ENCODE measurements around the gene PRPF8.

PRPF8 gene

DNA sequence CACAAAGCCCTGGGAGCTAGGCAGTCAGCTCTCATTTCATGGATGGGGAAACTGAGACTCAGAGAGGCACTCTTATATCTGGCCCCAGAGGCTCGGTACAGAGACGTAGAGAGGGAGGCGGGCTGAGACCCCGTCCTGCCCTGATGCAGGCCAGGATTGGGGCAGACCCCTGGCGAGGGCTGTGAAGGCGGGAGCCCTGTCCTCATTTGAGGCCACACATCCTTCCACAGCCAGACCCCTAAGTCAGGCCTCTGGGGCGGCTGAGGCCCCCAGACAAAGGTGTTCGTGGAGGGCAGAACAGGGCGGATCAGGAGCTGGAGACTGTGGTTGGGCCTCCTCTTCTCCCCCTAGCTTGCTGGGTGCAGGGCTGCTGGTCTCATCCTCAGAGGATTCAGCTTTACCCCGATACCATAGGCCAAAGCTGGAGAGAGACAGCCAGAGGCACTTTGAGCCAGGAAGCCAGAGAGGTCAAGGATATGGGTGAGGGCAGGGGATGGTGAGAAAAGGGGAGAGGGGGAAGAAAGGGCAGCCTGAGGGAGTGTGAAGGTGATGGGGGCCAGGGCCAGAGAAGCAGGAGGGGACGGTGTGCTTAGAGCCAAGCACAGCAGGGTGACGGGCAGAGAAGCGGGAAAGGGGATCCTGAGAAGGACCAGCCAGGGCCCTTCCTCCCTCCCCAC is 38.3 kb downstream of the PRPF8 start:
- Histone ChIP-seq H3K4me3 (ENCODE audit: low read depth in 1 of 5, low read length in 5 of 5) (peak overlapping the region in 4 of 5 donors; percentile 35 to 85 (median 68)), H3K36me3 (ENCODE audit: control insufficient read depth in 5 of 5, insufficient read depth in 5 of 5, low read length in 5 of 5) (peaks cover 0 to 30% (median 22%) of the 10 kb centered on the region in 5 donors), H3K27me3 (ENCODE audit: control insufficient read depth in 5 of 5, insufficient read depth in 4 of 5, low read length in 5 of 5) (no peaks in the 10 kb centered on the region), H3K9me3 (ENCODE audit: control insufficient read depth in 5 of 5, low read length in 5 of 5) (no peaks in the 10 kb centered on the region), H3K4me1 (ENCODE audit: control insufficient read depth in 5 of 5, insufficient read depth in 5 of 5, low read length in 5 of 5) (peaks cover 17 to 73% (median 59%) of the 10 kb centered on the region in 5 donors), H3K9ac (ENCODE audit: low read length in 5 of 5) (peak overlapping the region in 4 of 5 donors; percentile 34 to 92 (median 76)), H3K27ac (ENCODE audit: low read depth, low read length) (peak overlapping the region; percentile 84)

DNA sequence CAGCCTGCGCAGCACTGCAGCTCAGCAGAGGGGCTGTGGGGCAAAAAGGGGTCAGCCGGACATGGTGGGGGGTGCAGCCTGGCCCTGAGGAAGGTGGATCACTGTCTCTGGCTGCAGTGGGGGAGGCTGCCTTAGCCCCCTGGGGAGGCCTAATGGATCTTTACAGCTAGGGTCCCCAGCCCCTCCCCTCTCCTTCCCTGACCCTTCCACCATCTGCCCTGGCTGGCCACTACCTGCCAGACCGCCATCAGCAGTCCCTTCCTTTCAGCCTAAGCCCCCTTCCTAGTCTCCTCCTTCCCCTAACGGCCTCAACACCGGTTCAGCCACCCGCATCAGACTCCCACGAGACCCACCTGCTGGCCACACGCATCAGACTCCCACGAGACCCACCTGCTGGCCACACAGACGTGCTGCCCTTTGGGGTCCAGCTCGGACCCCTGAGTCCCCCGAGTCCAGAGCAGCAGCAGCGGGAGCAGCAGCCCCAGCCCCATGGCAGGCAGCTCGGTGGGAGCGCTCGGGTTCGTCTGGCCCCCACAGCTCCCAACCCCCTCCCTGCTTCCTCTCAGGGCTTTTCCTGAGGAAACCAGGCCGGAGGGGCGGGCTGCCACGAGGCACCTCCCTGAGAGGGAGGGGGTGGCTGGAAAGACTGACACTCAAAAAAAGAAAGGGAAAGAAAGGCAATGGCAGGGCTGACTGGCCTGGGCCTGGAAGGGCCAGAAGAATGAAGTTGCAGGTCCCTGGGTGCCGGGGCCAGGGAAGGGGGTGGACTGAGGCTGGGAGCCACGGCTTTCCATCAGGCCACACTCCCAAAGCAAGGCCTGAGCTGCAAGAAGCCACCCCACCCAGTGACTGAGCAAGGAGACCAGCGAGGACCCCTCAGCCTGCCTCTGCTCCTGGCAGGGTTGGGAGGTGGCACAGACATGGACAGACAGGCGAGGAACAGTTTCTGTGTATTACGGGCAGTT is 39.2 kb downstream of the PRPF8 start, which contains the start of gene SCARF1:
Gene SCARF1 (minus strand): TSS at position 526 of the 965 bp plus-strand sequence. CDS start 35 bp downstream, at position 491.
- peaks cover 0 to 27% (median 15%) of the 10 kb centered on the region in 5 donors for H3K36me3 ChIP-seq (ENCODE audit: control insufficient read depth in 5 of 5, insufficient read depth in 5 of 5, low read length in 5 of 5)
- no peaks in the 10 kb centered on the region for H3K9me3 ChIP-seq (ENCODE audit: control insufficient read depth in 5 of 5, low read length in 5 of 5)
- peaks cover 12 to 66% (median 55%) of the 10 kb centered on the region in 5 donors for H3K4me1 ChIP-seq (ENCODE audit: control insufficient read depth in 5 of 5, insufficient read depth in 5 of 5, low read length in 5 of 5)
- H3K27me3 ChIP-seq (ENCODE audit: control insufficient read depth in 5 of 5, insufficient read depth in 4 of 5, low read length in 5 of 5) = no peaks in the 10 kb centered on the region
- peak within 1 kb of the TSS; percentile 43 to 85 (median 70) for H3K4me3 ChIP-seq (ENCODE audit: low read depth in 1 of 5, low read length in 5 of 5)
- peak within 1 kb of the TSS; percentile 34 to 92 (median 75) for H3K9ac ChIP-seq (ENCODE audit: low read length in 5 of 5)
- peak within 1 kb of the TSS; percentile 84 for H3K27ac ChIP-seq (ENCODE audit: low read depth, low read length)

DNA sequence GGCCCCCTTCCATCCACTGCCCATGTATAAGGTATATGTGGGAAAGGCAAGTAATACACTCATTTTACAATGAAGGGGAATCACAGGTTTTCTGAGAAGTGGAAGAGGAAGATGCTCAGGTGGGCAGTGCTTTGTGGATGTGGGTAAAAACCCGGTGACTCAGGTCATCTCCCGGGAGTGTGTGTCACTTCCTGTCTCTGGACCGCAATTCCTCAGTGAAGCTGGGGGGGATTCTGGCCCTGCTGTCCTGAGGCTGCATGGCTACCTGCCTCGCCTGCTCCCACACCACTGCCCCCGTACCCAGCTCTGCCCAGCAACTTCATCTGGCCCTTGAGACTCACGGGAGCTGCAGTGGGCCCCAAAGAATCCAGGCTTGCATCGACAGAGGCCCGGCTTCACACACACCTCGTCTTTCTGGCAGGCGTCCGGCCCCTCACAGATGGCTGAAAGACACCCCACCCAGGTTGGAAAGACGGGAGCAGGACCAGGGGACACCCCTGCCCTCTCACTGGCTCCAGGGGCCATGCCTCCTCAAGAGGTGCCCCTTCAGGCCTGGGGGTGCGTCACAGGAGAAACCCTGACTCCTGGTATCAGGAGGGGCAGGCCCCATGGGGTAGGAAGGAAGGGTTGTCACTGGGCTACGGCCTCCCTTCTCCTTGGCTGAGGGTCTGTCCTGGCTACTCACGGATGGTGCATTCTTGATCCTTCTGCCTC is 40.0 kb downstream of the PRPF8 start:
- no peaks in the 10 kb centered on the region for H3K27me3 ChIP-seq (ENCODE audit: control insufficient read depth in 5 of 5, insufficient read depth in 4 of 5, low read length in 5 of 5)
- H3K4me1 ChIP-seq (ENCODE audit: control insufficient read depth in 5 of 5, insufficient read depth in 5 of 5, low read length in 5 of 5) = peaks cover 8 to 57% (median 47%) of the 10 kb centered on the region in 5 donors
- peaks cover 0 to 31% (median 15%) of the 10 kb centered on the region in 5 donors for H3K36me3 ChIP-seq (ENCODE audit: control insufficient read depth in 5 of 5, insufficient read depth in 5 of 5, low read length in 5 of 5)
- no peaks in the 10 kb centered on the region for H3K9me3 ChIP-seq (ENCODE audit: control insufficient read depth in 5 of 5, low read length in 5 of 5)
- peak overlapping the region; percentile 43 to 85 (median 70) for H3K4me3 ChIP-seq (ENCODE audit: low read depth in 1 of 5, low read length in 5 of 5)
- peak overlapping the region in 4 of 5 donors; percentile 38 to 92 (median 76) for H3K9ac ChIP-seq (ENCODE audit: low read length in 5 of 5)
- peak overlapping the region; percentile 84 for H3K27ac ChIP-seq (ENCODE audit: low read depth, low read length)

DNA sequence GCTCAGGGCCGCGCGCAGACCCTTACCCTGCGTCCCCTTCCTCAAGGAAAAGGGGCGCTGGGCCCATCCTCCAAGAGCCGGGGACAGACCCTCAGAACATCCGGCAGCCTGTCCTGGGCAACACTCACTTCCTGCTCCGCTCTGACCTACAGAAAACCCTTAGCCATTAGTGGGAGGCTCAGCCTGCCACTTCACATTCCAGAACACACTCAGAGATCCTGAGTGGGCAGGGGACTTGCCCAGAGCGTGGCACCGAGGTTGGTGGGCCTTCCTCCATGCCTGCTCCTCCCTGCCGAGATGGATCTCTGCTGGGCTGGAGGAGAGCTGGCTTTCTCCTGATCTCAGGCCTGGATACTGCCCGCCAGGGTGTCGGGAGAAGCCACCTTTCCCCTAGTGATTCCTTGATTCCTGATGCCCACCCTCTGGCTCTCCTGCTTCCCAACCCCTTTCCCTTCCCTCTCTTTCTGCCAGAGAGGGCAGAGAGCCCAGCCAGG is 40.6 kb downstream of the PRPF8 start:
- Histone ChIP-seq H3K9me3 (ENCODE audit: control insufficient read depth in 5 of 5, low read length in 5 of 5) (no peaks in the 10 kb centered on the region), H3K36me3 (ENCODE audit: control insufficient read depth in 5 of 5, insufficient read depth in 5 of 5, low read length in 5 of 5) (peaks cover 0 to 36% (median 18%) of the 10 kb centered on the region in 5 donors), H3K4me3 (ENCODE audit: low read depth in 1 of 5, low read length in 5 of 5) (peak overlapping the region; percentile 51 to 85 (median 68)), H3K27me3 (ENCODE audit: control insufficient read depth in 5 of 5, insufficient read depth in 4 of 5, low read length in 5 of 5) (no peaks in the 10 kb centered on the region), H3K9ac (ENCODE audit: low read length in 5 of 5) (peak overlapping the region in 4 of 5 donors; percentile 28 to 92 (median 55)), H3K27ac (ENCODE audit: low read depth, low read length) (peak overlapping the region; percentile 84), H3K4me1 (ENCODE audit: control insufficient read depth in 5 of 5, insufficient read depth in 5 of 5, low read length in 5 of 5) (peaks cover 8 to 53% (median 47%) of the 10 kb centered on the region in 5 donors)

DNA sequence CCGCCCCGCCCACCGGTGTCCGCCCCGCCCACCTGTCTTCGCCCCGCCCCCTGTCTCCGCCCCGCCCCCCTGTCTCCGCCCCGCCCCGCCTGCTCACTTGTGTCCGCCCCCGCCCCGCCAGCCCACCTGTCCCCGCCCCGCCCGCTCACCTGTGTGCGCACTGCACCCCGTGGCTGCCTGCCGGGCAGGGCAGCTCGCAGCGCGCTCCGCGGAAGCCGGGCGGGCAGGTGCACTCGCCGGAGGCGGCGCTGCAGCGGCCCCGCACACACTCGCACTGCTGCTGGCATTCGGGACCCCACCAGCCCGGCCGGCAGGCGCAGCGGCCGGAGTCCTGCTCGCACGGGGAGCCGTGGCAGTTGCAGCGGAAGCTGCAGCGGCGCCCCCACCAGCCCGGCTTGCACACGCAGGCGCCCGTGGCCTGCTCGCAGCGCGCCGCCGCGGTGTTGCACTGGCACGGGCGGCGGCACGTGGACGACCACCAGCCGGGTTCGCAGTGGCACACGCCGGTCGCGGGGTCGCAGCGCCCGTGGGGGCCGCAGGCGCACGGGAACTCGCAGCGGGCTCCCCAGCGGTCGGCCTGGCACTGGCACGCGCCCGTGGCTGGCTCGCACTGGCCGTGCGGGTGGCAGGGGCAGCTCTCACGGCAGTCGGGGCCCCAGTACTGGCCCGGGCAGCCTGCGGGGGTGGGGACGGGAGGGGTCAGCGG is 41.2 kb downstream of the PRPF8 start:
- Histone ChIP-seq H3K4me1 (ENCODE audit: control insufficient read depth in 5 of 5, insufficient read depth in 5 of 5, low read length in 5 of 5) (peaks cover 8 to 51% (median 44%) of the 10 kb centered on the region in 5 donors), H3K27ac (ENCODE audit: low read depth, low read length) (peak overlapping the region; percentile 84), H3K27me3 (ENCODE audit: control insufficient read depth in 5 of 5, insufficient read depth in 4 of 5, low read length in 5 of 5) (no peaks in the 10 kb centered on the region), H3K9me3 (ENCODE audit: control insufficient read depth in 5 of 5, low read length in 5 of 5) (no peaks in the 10 kb centered on the region), H3K4me3 (ENCODE audit: low read depth in 1 of 5, low read length in 5 of 5) (peak overlapping the region in 4 of 5 donors; percentile 67 to 85 (median 69)), H3K9ac (ENCODE audit: low read length in 5 of 5) (peak overlapping the region in 4 of 5 donors; percentile 28 to 92 (median 55)), H3K36me3 (ENCODE audit: control insufficient read depth in 5 of 5, insufficient read depth in 5 of 5, low read length in 5 of 5) (peaks cover 0 to 39% (median 20%) of the 10 kb centered on the region in 5 donors)

DNA sequence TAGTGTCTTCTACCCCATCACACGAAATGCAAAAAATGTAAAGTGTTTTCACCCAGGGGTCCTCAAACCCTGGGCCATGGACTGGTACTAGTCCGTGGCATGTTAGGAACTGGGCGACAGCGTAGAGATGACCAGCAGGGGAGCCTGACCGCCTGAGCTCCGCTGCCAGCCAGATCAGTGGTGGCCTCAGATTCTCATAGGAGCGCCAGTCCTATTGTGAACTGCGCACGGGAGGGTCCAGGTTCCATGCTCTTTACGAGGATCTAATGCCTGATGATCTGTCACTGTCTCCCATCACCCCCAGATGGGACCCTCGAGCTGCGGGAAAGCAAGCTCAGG is 43.6 kb downstream of the PRPF8 start:
- H3K4me3 ChIP-seq (ENCODE audit: low read depth in 1 of 5, low read length in 5 of 5) = no peak overlapping the region
- H3K27ac ChIP-seq (ENCODE audit: low read depth, low read length) = no peak overlapping the region
- peaks cover 2 to 28% (median 25%) of the 10 kb centered on the region in 5 donors for H3K4me1 ChIP-seq (ENCODE audit: control insufficient read depth in 5 of 5, insufficient read depth in 5 of 5, low read length in 5 of 5)
- H3K9me3 ChIP-seq (ENCODE audit: control insufficient read depth in 5 of 5, low read length in 5 of 5) = no peaks in the 10 kb centered on the region
- peaks cover 0 to 45% (median 27%) of the 10 kb centered on the region in 5 donors for H3K36me3 ChIP-seq (ENCODE audit: control insufficient read depth in 5 of 5, insufficient read depth in 5 of 5, low read length in 5 of 5)
- no peak overlapping the region for H3K9ac ChIP-seq (ENCODE audit: low read length in 5 of 5)
- no peaks in the 10 kb centered on the region for H3K27me3 ChIP-seq (ENCODE audit: control insufficient read depth in 5 of 5, insufficient read depth in 4 of 5, low read length in 5 of 5)

DNA sequence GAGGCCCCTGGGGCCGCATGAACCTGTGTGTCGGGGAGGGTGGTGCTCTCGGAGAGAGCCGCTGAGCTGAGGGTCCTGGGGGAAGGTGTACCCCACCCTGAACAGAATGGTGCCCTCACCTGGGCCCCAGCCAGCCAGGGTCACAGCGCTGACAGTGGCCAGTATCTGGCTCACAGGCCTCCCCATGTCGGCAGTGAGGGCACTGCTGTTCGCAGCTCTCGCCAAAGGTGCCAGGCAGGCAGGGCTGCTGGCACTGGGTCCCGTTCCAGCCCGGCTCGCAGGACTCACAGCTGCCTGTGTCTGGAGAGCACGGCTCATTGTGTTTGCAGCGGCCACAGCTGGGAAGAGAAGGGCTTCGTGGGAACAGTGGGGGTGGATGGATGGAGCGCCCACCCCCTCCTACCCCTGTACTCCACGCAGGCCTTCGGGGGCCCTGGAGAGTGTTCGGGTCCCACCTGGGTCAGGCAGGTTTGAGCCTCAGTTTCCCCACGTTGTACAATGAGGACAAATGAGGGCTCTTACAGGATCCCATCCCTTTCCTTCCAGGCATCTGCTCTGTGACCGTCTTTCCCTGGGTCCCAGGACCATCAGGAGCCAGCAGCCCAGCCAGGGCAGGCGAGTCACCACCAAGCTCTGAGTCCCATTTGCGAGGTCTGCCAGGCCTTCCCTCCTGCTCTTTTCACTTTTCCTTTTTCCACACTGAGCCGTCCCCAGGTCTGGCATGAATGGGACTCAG is 44.2 kb downstream of the PRPF8 start:
- H3K4me3 ChIP-seq (ENCODE audit: low read depth in 1 of 5, low read length in 5 of 5) = no peak overlapping the region
- no peaks in the 10 kb centered on the region for H3K9me3 ChIP-seq (ENCODE audit: control insufficient read depth in 5 of 5, low read length in 5 of 5)
- no peaks in the 10 kb centered on the region for H3K27me3 ChIP-seq (ENCODE audit: control insufficient read depth in 5 of 5, insufficient read depth in 4 of 5, low read length in 5 of 5)
- peaks cover 0 to 48% (median 31%) of the 10 kb centered on the region in 5 donors for H3K36me3 ChIP-seq (ENCODE audit: control insufficient read depth in 5 of 5, insufficient read depth in 5 of 5, low read length in 5 of 5)
- no peak overlapping the region for H3K9ac ChIP-seq (ENCODE audit: low read length in 5 of 5)
- H3K4me1 ChIP-seq (ENCODE audit: control insufficient read depth in 5 of 5, insufficient read depth in 5 of 5, low read length in 5 of 5) = peaks cover 0 to 23% (median 20%) of the 10 kb centered on the region in 5 donors
- H3K27ac ChIP-seq (ENCODE audit: low read depth, low read length) = no peak overlapping the region

DNA sequence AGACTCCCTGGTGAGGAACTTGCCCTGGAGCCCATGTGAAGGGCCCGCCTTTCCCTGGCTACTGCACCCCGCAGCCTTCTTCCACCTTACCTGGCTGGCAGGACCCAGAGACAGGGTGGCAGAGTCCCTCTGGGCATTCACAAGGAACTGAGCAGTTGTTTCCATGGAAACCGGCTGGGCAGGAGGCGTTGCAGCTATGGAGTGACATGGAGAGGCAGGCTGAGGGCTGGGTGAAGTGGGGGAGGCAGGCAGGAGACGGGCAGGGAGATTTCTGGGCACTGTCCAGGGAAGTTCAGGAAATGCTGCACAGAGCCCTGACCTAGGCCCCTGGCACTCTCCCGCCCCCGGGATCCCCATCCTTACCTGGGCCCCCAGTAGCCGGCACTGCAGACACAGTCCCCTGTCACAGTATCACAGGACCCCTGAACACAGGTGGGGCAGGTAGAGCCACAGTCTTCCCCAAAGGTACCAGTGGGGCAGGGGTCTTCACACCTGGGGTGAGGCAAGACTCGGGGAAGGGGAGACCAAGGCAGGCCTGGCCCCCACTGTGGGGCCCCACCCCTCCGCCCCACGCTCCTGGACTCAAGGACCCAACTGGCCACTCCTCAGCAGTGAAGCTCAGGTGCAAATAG is 45.0 kb downstream of the PRPF8 start:
- Histone ChIP-seq H3K9ac (ENCODE audit: low read length in 5 of 5) (no peak overlapping the region), H3K4me3 (ENCODE audit: low read depth in 1 of 5, low read length in 5 of 5) (no peak overlapping the region), H3K9me3 (ENCODE audit: control insufficient read depth in 5 of 5, low read length in 5 of 5) (no peaks in the 10 kb centered on the region), H3K36me3 (ENCODE audit: control insufficient read depth in 5 of 5, insufficient read depth in 5 of 5, low read length in 5 of 5) (peaks cover 0 to 56% (median 32%) of the 10 kb centered on the region in 5 donors), H3K27me3 (ENCODE audit: control insufficient read depth in 5 of 5, insufficient read depth in 4 of 5, low read length in 5 of 5) (no peaks in the 10 kb centered on the region), H3K27ac (ENCODE audit: low read depth, low read length) (no peak overlapping the region), H3K4me1 (ENCODE audit: control insufficient read depth in 5 of 5, insufficient read depth in 5 of 5, low read length in 5 of 5) (peaks cover 0 to 18% (median 16%) of the 10 kb centered on the region in 5 donors)

Data from subcutaneous abdominal adipose tissue (tissue), 5 donors.